ENCODE results near the gene FTSJ1.
"Not testable (repeated sequence)": the region's sequence is repeated elsewhere in the genome, so short reads cannot be mapped to it uniquely, and the experiment has no call there.

GRCh38 chrX:48427027-48427716 lies 48.8 kb upstream of the FTSJ1 start:
- TF ChIP-seq CTCF (conservative IDR thresholded peaks at IDR 0.05; ENCODE audit: low read depth in 2 of 2); ZNF114 (CRISPR knock-in tag; IDR thresholded peaks at IDR 0.05); JUNB (IDR thresholded peaks at IDR 0.05; ENCODE audit: unreplicated experiment); CREB1 (CRISPR knock-in tag; IDR thresholded peaks at IDR 0.05; ENCODE audit: low read depth); REST (IDR thresholded peaks at IDR 0.05; ENCODE audit: unreplicated experiment); EZH2 (IDR thresholded peaks at IDR 0.05; ENCODE audit: low read depth, unreplicated experiment); POLR2AphosphoS5 (IDR thresholded peaks at IDR 0.05; ENCODE audit: low read depth); EZH2phosphoT487 (IDR thresholded peaks at IDR 0.05; ENCODE audit: unreplicated experiment); STAT1 (IDR thresholded peaks at IDR 0.05; ENCODE audit: unreplicated experiment): not testable (repeated sequence)
- TF ChIP-seq, protein P1, sequence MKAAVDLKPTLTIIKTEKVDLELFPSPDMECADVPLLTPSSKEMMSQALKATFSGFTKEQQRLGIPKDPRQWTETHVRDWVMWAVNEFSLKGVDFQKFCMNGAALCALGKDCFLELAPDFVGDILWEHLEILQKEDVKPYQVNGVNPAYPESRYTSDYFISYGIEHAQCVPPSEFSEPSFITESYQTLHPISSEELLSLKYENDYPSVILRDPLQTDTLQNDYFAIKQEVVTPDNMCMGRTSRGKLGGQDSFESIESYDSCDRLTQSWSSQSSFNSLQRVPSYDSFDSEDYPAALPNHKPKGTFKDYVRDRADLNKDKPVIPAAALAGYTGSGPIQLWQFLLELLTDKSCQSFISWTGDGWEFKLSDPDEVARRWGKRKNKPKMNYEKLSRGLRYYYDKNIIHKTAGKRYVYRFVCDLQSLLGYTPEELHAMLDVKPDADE (IDR thresholded peaks at IDR 0.05) = not testable (repeated sequence)
